ENCODE results near the gene ARHGEF7.

DNA sequence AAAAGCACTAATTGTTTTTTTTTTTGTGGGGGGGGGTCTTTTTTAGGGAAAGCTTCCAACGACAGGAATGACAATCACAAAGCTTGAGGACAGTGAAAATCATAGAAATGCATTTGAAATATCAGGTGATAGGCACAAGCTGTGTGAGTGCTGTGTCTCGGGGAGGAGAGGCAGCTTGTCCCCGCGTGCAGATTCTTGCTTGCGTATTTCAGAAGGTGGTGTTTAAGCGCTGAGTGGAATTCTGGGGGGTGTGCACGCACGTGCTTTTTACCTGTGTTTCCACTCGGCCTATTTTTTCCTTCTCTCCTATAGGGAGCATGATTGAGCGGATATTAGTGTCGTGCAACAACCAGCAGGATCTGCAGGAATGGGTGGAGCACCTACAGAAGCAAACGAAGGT, 165.1 kb downstream of the ARHGEF7 start:
- TF ChIP-seq, protein P1, sequence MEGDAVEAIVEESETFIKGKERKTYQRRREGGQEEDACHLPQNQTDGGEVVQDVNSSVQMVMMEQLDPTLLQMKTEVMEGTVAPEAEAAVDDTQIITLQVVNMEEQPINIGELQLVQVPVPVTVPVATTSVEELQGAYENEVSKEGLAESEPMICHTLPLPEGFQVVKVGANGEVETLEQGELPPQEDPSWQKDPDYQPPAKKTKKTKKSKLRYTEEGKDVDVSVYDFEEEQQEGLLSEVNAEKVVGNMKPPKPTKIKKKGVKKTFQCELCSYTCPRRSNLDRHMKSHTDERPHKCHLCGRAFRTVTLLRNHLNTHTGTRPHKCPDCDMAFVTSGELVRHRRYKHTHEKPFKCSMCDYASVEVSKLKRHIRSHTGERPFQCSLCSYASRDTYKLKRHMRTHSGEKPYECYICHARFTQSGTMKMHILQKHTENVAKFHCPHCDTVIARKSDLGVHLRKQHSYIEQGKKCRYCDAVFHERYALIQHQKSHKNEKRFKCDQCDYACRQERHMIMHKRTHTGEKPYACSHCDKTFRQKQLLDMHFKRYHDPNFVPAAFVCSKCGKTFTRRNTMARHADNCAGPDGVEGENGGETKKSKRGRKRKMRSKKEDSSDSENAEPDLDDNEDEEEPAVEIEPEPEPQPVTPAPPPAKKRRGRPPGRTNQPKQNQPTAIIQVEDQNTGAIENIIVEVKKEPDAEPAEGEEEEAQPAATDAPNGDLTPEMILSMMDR (IDR thresholded peaks at IDR 0.05; ENCODE audit: low read length), result no peak
- no peak for TF ChIP-seq EZH2 (IDR thresholded peaks at IDR 0.05; ENCODE audit: borderline replicate concordance, low read length)
